Keratinocyte (primary cell): ENCODE results near the gene SLC35E4. TPM values are rescaled to one million over a fixed set of nuclear protein-coding genes. Genes with fewer than 3 reads are reported as not detected.
A peak's percentile ranks its signal among the peaks of the same experiment; 100 is the strongest.

Experiments used
- DNase-seq: peaks from one replicate; pipeline ENCODE4 v3.0.0-alpha.2; 2011; ENCODE audit warnings: low read depth, missing footprints, low spot score
- FAIRE-seq: peaks from 2 replicates; lab custom pipeline; 2011; peaks lifted over from hg19 to GRCh38; lab: Jason Lieb, UNC
- H2AFZ ChIP-seq: 2 replicates; pipeline ENCODE4 v1.6.0; 2012; ENCODE audit warnings: low read length, control low read depth, inconsistent platforms; ENCODE audit not compliant: control insufficient read depth
- H3K27ac ChIP-seq: 2 replicates; pipeline ENCODE4 v1.5.1; 2011; ENCODE audit warnings: low read length; ENCODE audit not compliant: control insufficient read depth, insufficient read depth
- H3K27me3 ChIP-seq: 3 replicates; pipeline ENCODE4 v1.6.0; 2011; ENCODE audit warnings: low read length; ENCODE audit not compliant: control insufficient read depth, insufficient read depth; ENCODE audit errors: extremely low read depth
- H3K36me3 ChIP-seq, 2 experiments: 2 replicates in 1 of 2; 3 replicates in 1 of 2; pipeline ENCODE4 v1.5.1; 2011; ENCODE audit warnings: low read length in 2 of 2, mild to moderate bottlenecking in 1 of 2; ENCODE audit not compliant: control insufficient read depth in 2 of 2, insufficient read depth in 2 of 2; ENCODE audit errors: extremely low read depth in 1 of 2
- H3K4me1 ChIP-seq: 3 replicates; pipeline ENCODE4 v1.5.1; 2011; ENCODE audit warnings: low read length; ENCODE audit not compliant: control insufficient read depth, insufficient read depth; ENCODE audit errors: extremely low read depth
- H3K4me2 ChIP-seq: 3 replicates; pipeline ENCODE4 v1.6.0; 2011; ENCODE audit warnings: low read depth, low read length; ENCODE audit not compliant: control insufficient read depth, insufficient read depth; ENCODE audit errors: extremely low read depth
- H3K4me3 ChIP-seq, 3 experiments: fragments of 200-600 bp in 1 of 3; sonication (generic) in 1 of 3; 2 replicates in 2 of 3; 3 replicates in 1 of 3; pipeline ENCODE4 v1.5.1; 2011 to 2016; ENCODE audit warnings: low read length in 3 of 3, mild to moderate bottlenecking in 3 of 3, control low read depth in 2 of 3, inconsistent platforms in 1 of 3, low read depth in 1 of 3, mixed read lengths in 1 of 3, mixed run types in 1 of 3, moderate library complexity in 1 of 3; ENCODE audit not compliant: control insufficient read depth in 2 of 3, insufficient read depth in 2 of 3; ENCODE audit errors: extremely low read depth in 1 of 3
- H3K79me2 ChIP-seq: 2 replicates; pipeline ENCODE4 v1.6.0; 2012; ENCODE audit warnings: low read length; ENCODE audit not compliant: control insufficient read depth, insufficient read depth
- H3K9ac ChIP-seq: 3 replicates; pipeline ENCODE4 v1.6.0; 2011; ENCODE audit warnings: low read length; ENCODE audit not compliant: control insufficient read depth, insufficient read depth; ENCODE audit errors: extremely low read depth
- H3K9me1 ChIP-seq: 3 replicates; pipeline ENCODE4 v1.6.0; 2011; ENCODE audit warnings: low read length; ENCODE audit not compliant: control insufficient read depth, insufficient read depth; ENCODE audit errors: extremely low read depth
- H3K9me3 ChIP-seq: 2 replicates; pipeline ENCODE4 v1.5.1; 2012; ENCODE audit warnings: low read depth, low read length; ENCODE audit not compliant: control insufficient read depth
- H4K20me1 ChIP-seq: 3 replicates; pipeline ENCODE4 v1.6.0; 2011; ENCODE audit warnings: low read length; ENCODE audit not compliant: control insufficient read depth, insufficient read depth; ENCODE audit errors: extremely low read depth
- EZH2 ChIP-seq: IDR thresholded peaks from one replicate; pipeline ENCODE4 v1.6.1; 2012; ENCODE audit warnings: inconsistent platforms, mild to moderate bottlenecking, low read length, moderate library complexity
- dilution Hi-C: fragments of 300-500 bp; cut with MboI; formaldehyde crosslinking; loops from one replicate; pipeline ENCODE4 v1.7.0; 2020; ENCODE audit warnings: low sequenced_read_pairs; ENCODE audit not compliant: extremely low pct_ligation_motif_present
- polyA plus RNA-seq, 5 experiments: library from polyadenylated mRNA; depleted of rRNA in 3 of 5; stranded (reverse) in 3 of 5; stranded (forward) in 1 of 5; unstranded in 1 of 5; fragments of >200 nt; gene quantifications; 1 replicate in 1 of 5; 2 replicates in 3 of 5; 3 replicates in 1 of 5; pipeline versions ENCODE4 v1.2.1 to v1.2.3, GENCODE V29; 2011 to 2012; ENCODE audit warnings: missing spikeins in 2 of 5, low read depth in 1 of 5, low replicate concordance in 1 of 5
- TF ChIP-seq, protein P1 (sequence below), 3 experiments: IDR thresholded peaks in 1 of 3; conservative IDR thresholded peaks in 1 of 3; optimal IDR thresholded peaks in 1 of 3; 2 replicates in 2 of 3; 3 replicates in 1 of 3; pipeline versions ENCODE3 to v1.5.1; 2011; ENCODE audit warnings: low read length in 3 of 3, mild to moderate bottlenecking in 3 of 3, moderate library complexity in 2 of 3, control low read depth in 1 of 3, inconsistent platforms in 1 of 3; ENCODE audit not compliant: insufficient read depth in 2 of 3; ENCODE audit errors: extremely low read depth in 1 of 3

SLC35E4 gene
- polyA plus RNA-seq, 1 donor (not counting 4 experiments of a cell fraction or from before 2014, with no cell fraction given) = 2.3 TPM

DNA sequence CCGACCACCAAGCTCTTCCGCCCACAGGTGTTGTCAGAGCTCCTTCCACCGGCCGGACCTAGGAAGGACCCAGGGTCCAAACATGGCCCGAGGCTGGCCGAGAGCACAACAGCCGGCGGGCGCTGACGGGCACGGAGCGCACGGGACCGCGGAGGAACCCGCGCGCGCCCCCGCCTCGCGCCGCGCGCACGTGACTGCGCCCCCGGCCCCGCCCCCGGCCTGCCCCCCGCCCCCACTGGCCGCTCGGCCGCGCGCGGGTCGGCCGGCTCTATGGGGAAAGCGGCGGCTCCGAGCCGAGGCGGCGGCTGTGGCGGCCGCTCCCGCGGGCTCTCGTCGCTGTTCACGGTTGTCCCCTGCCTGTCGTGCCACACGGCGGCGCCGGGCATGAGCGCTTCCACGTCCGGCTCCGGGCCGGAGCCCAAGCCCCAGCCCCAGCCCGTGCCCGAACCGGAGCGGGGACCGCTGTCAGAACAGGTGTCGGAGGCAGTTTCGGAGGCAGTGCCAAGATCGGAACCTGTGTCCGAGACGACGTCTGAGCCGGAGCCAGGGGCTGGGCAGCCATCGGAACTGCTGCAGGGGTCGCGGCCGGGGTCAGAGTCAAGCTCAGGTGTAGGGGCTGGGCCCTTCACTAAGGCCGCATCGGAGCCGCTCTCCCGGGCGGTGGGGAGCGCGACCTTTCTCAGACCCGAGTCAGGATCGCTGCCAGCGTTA is 59.2 kb downstream of the SLC35E4 start, which contains the start of gene OSBP2:
Gene OSBP2, plus strand, starts transcription at position 235 of the 711 bp plus-strand sequence. Its CDS starts 36 bp downstream, at position 271.
- Histone ChIP-seq H3K27ac (no peak within 1 kb of the TSS), H3K4me1 (peaks cover 4% of the 10 kb centered on the region), H3K79me2 (no peaks in the 10 kb centered on the region), H3K36me3 (no peaks in the 10 kb centered on the region), H3K9me1 (no peaks in the 10 kb centered on the region), H3K9ac (peak within 1 kb of the TSS; percentile 51), H2AFZ (peak within 1 kb of the TSS; percentile 92), H3K4me3 (peak within 1 kb of the TSS; percentile 48 to 64 (median 62)), H4K20me1 (no peaks in the 10 kb centered on the region), H3K4me2 (peak within 1 kb of the TSS; percentile 79), H3K9me3 (no peaks in the 10 kb centered on the region), H3K27me3 (no peaks in the 10 kb centered on the region)
- FAIRE-seq (no peak), DNase-seq (no peak)
- TF ChIP-seq, protein P1, sequence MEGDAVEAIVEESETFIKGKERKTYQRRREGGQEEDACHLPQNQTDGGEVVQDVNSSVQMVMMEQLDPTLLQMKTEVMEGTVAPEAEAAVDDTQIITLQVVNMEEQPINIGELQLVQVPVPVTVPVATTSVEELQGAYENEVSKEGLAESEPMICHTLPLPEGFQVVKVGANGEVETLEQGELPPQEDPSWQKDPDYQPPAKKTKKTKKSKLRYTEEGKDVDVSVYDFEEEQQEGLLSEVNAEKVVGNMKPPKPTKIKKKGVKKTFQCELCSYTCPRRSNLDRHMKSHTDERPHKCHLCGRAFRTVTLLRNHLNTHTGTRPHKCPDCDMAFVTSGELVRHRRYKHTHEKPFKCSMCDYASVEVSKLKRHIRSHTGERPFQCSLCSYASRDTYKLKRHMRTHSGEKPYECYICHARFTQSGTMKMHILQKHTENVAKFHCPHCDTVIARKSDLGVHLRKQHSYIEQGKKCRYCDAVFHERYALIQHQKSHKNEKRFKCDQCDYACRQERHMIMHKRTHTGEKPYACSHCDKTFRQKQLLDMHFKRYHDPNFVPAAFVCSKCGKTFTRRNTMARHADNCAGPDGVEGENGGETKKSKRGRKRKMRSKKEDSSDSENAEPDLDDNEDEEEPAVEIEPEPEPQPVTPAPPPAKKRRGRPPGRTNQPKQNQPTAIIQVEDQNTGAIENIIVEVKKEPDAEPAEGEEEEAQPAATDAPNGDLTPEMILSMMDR (optimal IDR thresholded peaks at IDR 0.05 in 1 of 3, IDR thresholded peaks at IDR 0.05 in 1 of 3, conservative IDR thresholded peaks at IDR 0.05 in 1 of 3; ENCODE audit: extremely low read depth in 1 of 3, insufficient read depth in 2 of 3, low read length in 3 of 3) = peak in 1 of 3 experiments; percentile 6
- no peak for TF ChIP-seq EZH2
- dilution Hi-C loops = no loop called here

DNA sequence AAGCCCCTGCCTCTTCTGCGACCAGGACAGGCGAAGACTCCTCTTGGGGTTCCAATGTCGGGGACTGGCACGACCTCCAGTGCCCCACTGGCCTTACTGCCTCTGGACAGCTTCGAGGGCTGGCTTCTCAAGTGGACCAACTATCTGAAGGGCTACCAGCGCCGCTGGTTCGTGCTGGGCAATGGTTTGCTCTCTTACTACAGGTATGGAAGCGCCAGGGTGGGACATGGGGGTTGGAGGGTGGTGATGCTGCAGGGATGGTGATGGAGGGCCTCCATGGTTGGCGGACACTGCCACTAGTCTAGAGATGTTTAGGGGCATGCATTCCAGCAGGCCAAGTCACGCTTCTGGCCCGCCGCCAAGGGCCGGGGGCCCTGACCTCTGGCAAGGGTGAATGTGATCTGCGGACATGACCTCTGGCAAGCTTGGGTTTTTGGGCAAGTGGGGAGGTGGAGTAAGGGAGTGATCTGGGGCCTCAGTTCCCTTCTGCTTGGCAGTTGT is 59.8 kb downstream of the SLC35E4 start:
- H4K20me1 ChIP-seq = no peaks in the 10 kb centered on the region
- H3K9me3 ChIP-seq = no peaks in the 10 kb centered on the region
- H3K36me3 ChIP-seq = no peaks in the 10 kb centered on the region
- H3K4me3 ChIP-seq = no peak overlapping the region
- no peaks in the 10 kb centered on the region for H3K9me1 ChIP-seq
- no peak for DNase-seq
- TF ChIP-seq EZH2 = no peak
- TF ChIP-seq, protein P1 (optimal IDR thresholded peaks at IDR 0.05 in 1 of 3, IDR thresholded peaks at IDR 0.05 in 1 of 3, conservative IDR thresholded peaks at IDR 0.05 in 1 of 3; ENCODE audit: extremely low read depth in 1 of 3, insufficient read depth in 2 of 3, low read length in 3 of 3) = no peak
- no peak overlapping the region for H3K27ac ChIP-seq
- no peak for FAIRE-seq
- no peak overlapping the region for H2AFZ ChIP-seq
- peaks cover 4% of the 10 kb centered on the region for H3K4me1 ChIP-seq
- peak overlapping the region; percentile 53 for H3K4me2 ChIP-seq
- no peak overlapping the region for H3K9ac ChIP-seq
- no peaks in the 10 kb centered on the region for H3K27me3 ChIP-seq
- dilution Hi-C loops = no loop called here
- no peaks in the 10 kb centered on the region for H3K79me2 ChIP-seq
